Breast epithelium (tissue), 4 donors: ENCODE measurements around the gene MRPL52. TPM values are rescaled to one million over a fixed set of nuclear protein-coding genes. Genes with fewer than 3 reads are reported as not detected.
A peak's percentile ranks its signal among the peaks of the same experiment; 100 is the strongest.

Experiments used
- DNase-seq, 2 donors: peaks; one replicate each; pipeline ENCODE4 v3.0.0-alpha.2; 2019; ENCODE audit warnings: low spot score in 2 of 2
- H3K27ac ChIP-seq, 2 donors: fragments of 200-600 bp; sonication (generic) in 1 of 2; one replicate each; pipeline ENCODE4 v1.5.1; 2016 to 2019; ENCODE audit warnings: mild to moderate bottlenecking in 1 of 2
- H3K27me3 ChIP-seq, 2 donors: fragments of 200-600 bp; sonication (generic) in 1 of 2; one replicate each; pipeline versions ENCODE4 v1.5.1 to v1.6.0; 2017 to 2019; ENCODE audit warnings: control low read depth in 1 of 2, mild to moderate bottlenecking in 1 of 2
- H3K36me3 ChIP-seq: fragments of 200-600 bp; one replicate; pipeline ENCODE4 v1.5.1; 2019
- H3K4me1 ChIP-seq, 2 donors: fragments of 200-600 bp; sonication (generic); one replicate each; pipeline ENCODE4 v1.5.1; 2016 to 2019; ENCODE audit warnings: control low read depth in 1 of 2
- H3K4me3 ChIP-seq, 3 donors: fragments of 200-600 bp; sonication (generic); 1 replicate in 2 of 3; 2 replicates in 1 of 3; pipeline ENCODE4 v1.5.1; 2016 to 2019; ENCODE audit warnings: mild to moderate bottlenecking in 3 of 3, moderate library complexity in 2 of 3
- H3K9me3 ChIP-seq, 2 donors: fragments of 200-600 bp; sonication (generic) in 1 of 2; one replicate each; pipeline ENCODE4 v1.5.1; 2016 to 2019; ENCODE audit warnings: control low read depth in 1 of 2
- CTCF ChIP-seq, 3 donors: fragments of 450-650 bp; IDR thresholded peaks; one replicate each; pipeline ENCODE4 v1.5.1; 2016 to 2017; ENCODE audit warnings: antibody characterized with exemption in 3 of 3, mild to moderate bottlenecking in 3 of 3, moderate library complexity in 3 of 3
- POLR2A ChIP-seq: fragments of 450-650 bp; IDR thresholded peaks from one replicate; pipeline ENCODE4 v1.6.1; 2016; ENCODE audit warnings: antibody characterized with exemption, mild to moderate bottlenecking, moderate library complexity
- POLR2AphosphoS5 ChIP-seq, 3 donors: sonication (generic); formaldehyde crosslinking; IDR thresholded peaks; one replicate each; pipeline ENCODE4 v1.6.1; 2017; ENCODE audit warnings: antibody characterized with exemption in 3 of 3
- intact Hi-C: fragments of 100-400 bp; cut with DNase I; formaldehyde crosslinking; loops from one replicate; pipeline ENCODE4 v1.15.1; 2023; ENCODE audit warnings: low total_unique reads
- total RNA-seq, 3 donors: library from RNA; depleted of rRNA; stranded (reverse); fragments of >200 nt; gene quantifications; one replicate each; pipeline ENCODE4 v1.1.0, GENCODE V29; 2016

Gene MRPL52
- total RNA-seq, 3 donors from 2014 or later, result 22.7 to 39.4 (median 34.7) TPM

GRCh38 chr14:22861651-22862050 lies 32.0 kb downstream of the MRPL52 start:
- TF ChIP-seq POLR2A (no peak), CTCF (IDR thresholded peaks at IDR 0.05) (no peak), POLR2AphosphoS5 (IDR thresholded peaks at IDR 0.05) (no peak)
- intact Hi-C loops, result loop anchor here (5.0 kb wide), 1 partner anchor 76 kb away; no protein-coding TSS in a partner anchor
- no peak overlapping the region for H3K4me3 ChIP-seq
- no peaks in the 10 kb centered on the region for H3K36me3 ChIP-seq
- no peaks in the 10 kb centered on the region for H3K9me3 ChIP-seq
- H3K27ac ChIP-seq, result no peak overlapping the region
- no peaks in the 10 kb centered on the region for H3K4me1 ChIP-seq
- H3K27me3 ChIP-seq, result no peaks in the 10 kb centered on the region
- DNase-seq, result no peak

- Histone ChIP-seq H3K36me3 (no peaks in the 10 kb centered on the region), H3K4me1 (no peaks in the 10 kb centered on the region), H3K4me3 (no peak overlapping the region), H3K27me3 (no peaks in the 10 kb centered on the region), H3K27ac (no peak overlapping the region), H3K9me3 (no peaks in the 10 kb centered on the region)
- no peak for DNase-seq
- intact Hi-C loops, result loop anchor here (5.0 kb wide), 1 partner anchor 72 kb away; no protein-coding TSS in a partner anchor
- TF ChIP-seq POLR2AphosphoS5 (IDR thresholded peaks at IDR 0.05) (no peak), CTCF (IDR thresholded peaks at IDR 0.05) (no peak), POLR2A (no peak)
Observed at GRCh38 chr14:22864979-22865378, 35.3 kb downstream of the MRPL52 start.

GRCh38 chr14:22865424-22866405 lies 36.0 kb downstream of the MRPL52 start:
- no peak overlapping the region for H3K4me3 ChIP-seq
- no peaks in the 10 kb centered on the region for H3K36me3 ChIP-seq
- H3K4me1 ChIP-seq, result peaks cover 0 to 5% of the 10 kb centered on the region in 2 donors
- DNase-seq, result peak in 1 of 2 donors; percentile 24
- H3K27ac ChIP-seq, result no peak overlapping the region
- no peak for TF ChIP-seq POLR2AphosphoS5 (IDR thresholded peaks at IDR 0.05)
- no peak for TF ChIP-seq CTCF (IDR thresholded peaks at IDR 0.05)
- no peaks in the 10 kb centered on the region for H3K27me3 ChIP-seq
- intact Hi-C loops, result no loop called here
- no peaks in the 10 kb centered on the region for H3K9me3 ChIP-seq

GRCh38 chr14:22866874-22867273 lies 37.2 kb downstream of the MRPL52 start:
- no peak for DNase-seq
- Histone ChIP-seq H3K4me3 (no peak overlapping the region), H3K9me3 (no peaks in the 10 kb centered on the region), H3K4me1 (peaks cover 0 to 5% of the 10 kb centered on the region in 2 donors), H3K27me3 (no peaks in the 10 kb centered on the region), H3K27ac (no peak overlapping the region), H3K36me3 (no peaks in the 10 kb centered on the region)
- TF ChIP-seq CTCF (IDR thresholded peaks at IDR 0.05) (no peak), POLR2AphosphoS5 (IDR thresholded peaks at IDR 0.05) (no peak)
- intact Hi-C loops, result no loop called here

- Histone ChIP-seq H3K36me3 (peaks cover 11% of the 10 kb centered on the region), H3K4me3 (peak overlapping the region; percentile 78 to 99 (median 95)), H3K4me1 (peaks cover 0 to 9% of the 10 kb centered on the region in 2 donors), H3K27me3 (no peaks in the 10 kb centered on the region), H3K27ac (peak overlapping the region; percentile 96 to 99), H3K9me3 (no peaks in the 10 kb centered on the region)
- intact Hi-C loops, result no loop called here
- DNase-seq, result no peak
- TF ChIP-seq CTCF (IDR thresholded peaks at IDR 0.05) (no peak), POLR2A (no peak), POLR2AphosphoS5 (IDR thresholded peaks at IDR 0.05) (no peak)
Observed at GRCh38 chr14:22870811-22871223, 41.1 kb downstream of the MRPL52 start.
